ENCODE data around the gene NMT2.

NMT2 gene

GRCh38 chr10:15181576-15182156 is 13.2 kb upstream of the NMT2 start:
- no peak for DNase-seq

- no peak for DNase-seq
Observed at GRCh38 chr10:15180736-15181135, 12.2 kb upstream of the NMT2 start.

GRCh38 chr10:15176269-15176668 is 7.8 kb upstream of the NMT2 start:
- no peak for DNase-seq

- DNase-seq: no peak
Observed at GRCh38 chr10:15175587-15175986, 7.1 kb upstream of the NMT2 start.

GRCh38 chr10:15172306-15172840 is 3.9 kb upstream of the NMT2 start:
- DNase-seq: no peak

- DNase-seq: peak in 3 of 56 donors; percentile 18 to 30 (median 27)
Observed at GRCh38 chr10:15169555-15170401, 1.3 kb upstream of the NMT2 start.

- peak; percentile 70 to 100 (median 96) for DNase-seq
Observed at GRCh38 chr10:15168786-15169554, 477 bp upstream of the NMT2 start.

GRCh38 chr10:15167411-15168290 is 842 bp downstream of the NMT2 start:
- DNase-seq: peak in 42 of 56 donors; percentile 3 to 72 (median 44)

GRCh38 chr10:15166325-15166724 is 2.2 kb downstream of the NMT2 start:
- DNase-seq: no peak

- no peak for DNase-seq
Observed at GRCh38 chr10:15163253-15163828, 5.2 kb downstream of the NMT2 start.

GRCh38 chr10:15158972-15159371 is 9.5 kb downstream of the NMT2 start:
- no peak for DNase-seq

- DNase-seq: no peak
Observed at GRCh38 chr10:15158448-15158847, 10.0 kb downstream of the NMT2 start.

GRCh38 chr10:15155978-15156656 is 12.4 kb downstream of the NMT2 start:
- DNase-seq: no peak

- DNase-seq: no peak
Observed at GRCh38 chr10:15152556-15152955, 15.9 kb downstream of the NMT2 start.

GRCh38 chr10:15150563-15150962 is 17.9 kb downstream of the NMT2 start:
- no peak for DNase-seq

GRCh38 chr10:15149042-15149771 is 19.3 kb downstream of the NMT2 start:
- DNase-seq: no peak

GRCh38 chr10:15147594-15148392 is 20.7 kb downstream of the NMT2 start:
- DNase-seq: no peak

- DNase-seq: no peak
Observed at GRCh38 chr10:15146366-15146765, 22.1 kb downstream of the NMT2 start.
